GM21423 (cell line): ENCODE data around the gene TNP1.

Experiments
- ATAC-seq: cut with Tn5 transposase; IDR thresholded peaks from one replicate; pipeline ENCODE4 v1.9.1; 2021; ENCODE audit warnings: mild to moderate bottlenecking, moderate library complexity; ENCODE audit not compliant: unreplicated experiment

The TNP1 gene

GRCh38 chr2:216859944-216860343, at the start of gene TNP1:
Gene TNP1, minus strand, starts transcription at chr2:216860064. Its CDS starts 30 bp downstream, at chr2:216860034.
- no peak for ATAC-seq

DNA sequence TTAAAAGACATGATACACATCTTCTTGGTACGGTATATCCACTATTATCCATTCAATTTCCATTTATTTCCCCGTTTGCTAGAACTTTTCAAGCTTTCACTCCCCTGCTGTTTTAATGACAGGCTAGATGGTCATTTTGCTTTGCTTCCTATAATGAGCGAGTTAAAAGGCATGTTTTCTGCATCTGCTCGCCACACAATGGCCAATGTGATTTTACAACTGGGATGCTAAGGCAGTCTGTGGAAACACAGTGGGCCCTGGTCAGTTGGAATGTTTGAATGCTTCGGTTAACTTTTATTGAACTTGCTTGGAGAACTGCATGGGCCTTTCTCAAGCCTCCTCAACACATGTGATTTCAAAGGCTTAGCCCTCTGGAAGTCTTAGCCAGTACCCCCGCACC, 48.4 kb upstream of the TNP1 start:
- no peak for ATAC-seq

DNA sequence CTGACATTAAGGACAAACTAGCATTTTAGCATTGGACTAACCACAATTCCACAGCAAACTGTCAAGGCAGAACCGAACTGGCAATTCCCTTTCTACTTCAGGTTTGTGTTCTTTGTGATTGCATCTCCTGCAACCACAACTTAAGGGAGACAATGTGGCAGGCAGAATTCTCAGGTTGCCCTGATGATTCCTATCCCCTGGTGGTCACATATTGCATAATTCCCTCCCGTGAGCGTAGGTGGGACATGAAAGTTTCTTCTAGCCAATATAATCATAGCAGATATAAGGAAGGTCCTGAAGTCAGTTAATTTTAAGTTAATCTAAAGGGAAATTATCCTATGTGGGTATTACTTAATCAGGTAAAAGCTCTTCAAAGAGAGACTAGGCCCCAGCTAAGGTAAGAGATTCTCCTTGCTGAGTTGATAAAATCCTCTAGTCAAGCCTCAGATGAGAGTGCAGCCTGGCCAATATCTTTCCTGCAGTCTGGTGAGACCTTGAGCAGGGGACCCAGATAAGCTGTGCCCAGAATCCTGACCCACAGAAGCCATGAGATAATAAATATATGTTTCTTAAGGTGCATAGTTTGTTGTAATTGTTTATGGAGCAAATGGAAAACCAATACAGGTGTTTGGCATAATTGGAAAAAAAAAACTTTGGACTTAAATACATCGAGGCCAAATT, 45.9 kb upstream of the TNP1 start:
- ATAC-seq = no peak

- ATAC-seq = no peak
Observed at GRCh38 chr2:216904974-216905373, 45.1 kb upstream of the TNP1 start.

- no peak for ATAC-seq
Observed at GRCh38 chr2:216904554-216904953, 44.7 kb upstream of the TNP1 start.

DNA sequence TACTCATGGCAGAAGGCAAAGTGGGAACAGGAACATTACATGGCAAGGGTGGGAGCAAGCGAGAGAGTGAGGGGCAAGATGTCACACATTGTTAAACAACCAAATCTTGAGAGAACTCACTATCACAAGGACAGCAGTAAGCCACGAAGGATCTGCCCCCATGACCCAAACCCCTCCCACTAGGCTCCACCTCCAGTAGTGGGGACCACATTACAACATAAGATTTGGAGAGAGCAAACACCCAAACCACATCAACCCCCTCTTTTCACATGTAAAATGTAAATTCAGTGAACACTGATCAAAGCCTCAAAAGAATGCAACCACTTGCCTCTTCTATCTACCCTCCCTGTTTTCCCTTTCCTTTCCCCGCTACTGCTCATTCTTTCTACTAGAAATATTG, 43.6 kb upstream of the TNP1 start:
- no peak for ATAC-seq

DNA sequence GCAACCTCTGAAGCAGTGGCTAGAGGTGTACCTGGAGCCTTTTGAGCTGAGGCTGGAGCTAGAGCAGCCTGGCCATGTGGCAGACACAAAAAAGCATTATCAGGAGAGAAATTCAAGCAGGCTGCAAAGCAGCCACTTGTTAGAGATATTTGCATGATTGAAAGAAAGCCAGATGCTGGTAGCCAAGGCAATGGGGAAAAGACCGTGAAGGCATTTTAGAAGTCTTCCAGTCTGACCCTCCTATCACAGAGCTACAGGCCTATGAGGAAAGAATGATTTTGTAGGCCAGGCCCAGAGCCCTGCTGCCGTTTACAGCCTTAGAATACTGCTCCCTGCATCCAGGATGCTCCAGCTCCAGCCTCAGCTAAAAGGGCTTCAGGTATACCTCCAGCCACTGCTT, 41.4 kb upstream of the TNP1 start:
- ATAC-seq = no peak

DNA sequence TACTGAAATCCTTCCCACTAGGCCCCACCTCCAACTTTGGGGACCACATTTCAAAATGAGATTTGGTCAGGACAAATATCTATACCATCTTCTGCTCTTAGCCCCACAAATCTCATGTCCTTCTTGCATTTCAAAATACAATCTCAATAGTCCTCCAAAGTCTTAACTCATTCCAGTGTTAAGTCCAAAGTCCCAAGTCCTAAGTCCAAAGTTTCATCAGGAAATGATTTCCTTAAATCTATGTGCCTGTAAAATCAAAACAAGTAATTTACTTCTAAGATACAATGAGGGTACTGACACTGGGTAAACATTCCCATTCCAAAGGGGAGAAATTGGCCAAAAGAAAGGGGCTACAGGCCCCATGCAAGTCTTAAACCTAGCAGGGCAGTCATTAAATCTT, 40.5 kb upstream of the TNP1 start:
- ATAC-seq = no peak

DNA sequence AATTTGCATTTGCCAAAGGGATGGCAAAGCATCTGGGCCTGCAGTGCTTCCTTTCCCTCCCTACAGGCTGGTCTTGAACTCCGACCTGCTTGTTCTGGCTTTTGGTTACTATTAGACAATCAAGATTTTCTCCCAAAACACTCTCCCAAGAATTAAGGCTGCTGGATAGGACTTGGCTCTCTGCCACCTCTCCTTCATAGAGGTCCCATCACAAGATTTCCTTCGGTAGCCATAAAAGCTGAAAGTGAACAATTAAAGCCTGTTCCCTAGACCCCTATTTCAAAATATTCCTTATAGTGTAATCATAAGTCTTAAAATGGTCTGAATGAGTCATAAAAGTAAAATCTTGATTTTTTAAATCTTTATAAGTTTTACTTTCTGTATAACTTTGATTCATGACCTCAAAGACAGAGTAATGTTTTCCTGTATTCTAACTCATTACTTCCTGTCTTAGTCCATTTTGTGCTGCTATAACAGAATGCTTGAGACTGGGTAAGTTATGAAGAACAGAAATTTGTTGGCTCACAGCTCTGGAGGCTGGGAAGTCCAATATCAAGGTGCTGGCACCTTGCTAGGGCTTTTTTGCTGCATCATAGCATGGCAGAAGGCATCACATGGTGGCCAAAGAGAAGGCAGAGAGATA, 37.8 kb upstream of the TNP1 start:
- ATAC-seq = no peak

GRCh38 chr2:216890138-216890537, 30.3 kb upstream of the TNP1 start:
- no peak for ATAC-seq

- no peak for ATAC-seq
Observed at GRCh38 chr2:216888887-216889622, 29.2 kb upstream of the TNP1 start.

DNA sequence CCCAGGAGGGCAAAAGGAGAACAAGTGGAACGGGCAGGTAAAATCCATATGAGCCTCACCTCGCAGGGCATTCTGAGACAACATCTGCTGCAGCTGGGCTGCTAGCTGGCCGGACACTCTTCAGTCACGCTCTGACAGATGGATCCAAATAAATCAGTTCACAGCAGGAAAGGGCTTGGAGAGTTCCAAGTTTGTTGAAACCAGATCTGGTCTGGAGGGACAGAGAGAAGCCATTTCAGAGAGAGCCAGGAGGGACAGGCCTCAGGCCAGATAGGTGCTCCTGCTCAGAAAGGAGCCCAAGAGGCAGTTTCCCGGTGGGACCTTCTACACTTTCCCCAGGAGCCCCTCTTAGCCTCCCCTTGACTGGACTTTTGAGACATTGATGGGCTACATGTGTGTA, 28.2 kb upstream of the TNP1 start:
- no peak for ATAC-seq

DNA sequence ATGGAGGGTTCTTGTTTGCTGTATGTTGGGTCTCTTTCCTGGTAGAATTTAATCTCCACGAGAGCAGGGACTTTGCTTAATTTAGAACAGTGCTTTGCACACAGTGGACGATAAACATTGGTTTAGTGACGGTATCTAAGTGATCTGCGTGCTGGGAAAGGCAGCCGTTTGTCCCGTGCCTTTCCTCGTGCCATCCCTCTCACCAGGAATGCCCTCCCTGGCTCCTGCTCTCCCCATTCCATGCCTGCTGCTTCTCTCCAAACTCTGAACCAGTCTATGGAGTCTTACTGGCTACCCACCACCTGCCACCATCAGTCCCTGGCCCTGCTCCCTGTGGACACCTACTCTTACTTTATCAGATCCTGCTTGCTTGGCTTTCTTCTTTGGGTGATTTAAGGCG, 27.3 kb upstream of the TNP1 start:
- no peak for ATAC-seq

GRCh38 chr2:216885117-216885553, 25.3 kb upstream of the TNP1 start:
- ATAC-seq = no peak

DNA sequence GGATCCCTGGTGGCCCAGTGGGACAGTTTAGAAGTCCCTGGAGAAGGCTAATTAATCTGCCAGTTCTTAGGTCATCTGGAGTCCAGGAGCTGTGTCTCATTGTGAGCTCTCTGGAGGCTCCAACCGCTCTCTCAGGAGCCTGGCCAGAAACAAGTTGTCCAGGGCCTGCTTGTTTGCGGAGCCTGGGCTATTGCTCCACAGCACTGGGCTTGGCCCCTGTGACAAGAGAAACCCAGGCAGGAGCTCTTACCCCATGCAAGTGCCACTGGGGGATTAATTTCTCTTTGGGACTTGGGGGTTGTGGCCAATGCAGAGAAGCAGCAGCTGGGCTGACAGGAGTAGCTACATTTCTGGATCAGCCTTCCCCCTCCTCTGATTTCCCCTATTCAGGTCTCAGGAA, 24.5 kb upstream of the TNP1 start:
- ATAC-seq = no peak

DNA sequence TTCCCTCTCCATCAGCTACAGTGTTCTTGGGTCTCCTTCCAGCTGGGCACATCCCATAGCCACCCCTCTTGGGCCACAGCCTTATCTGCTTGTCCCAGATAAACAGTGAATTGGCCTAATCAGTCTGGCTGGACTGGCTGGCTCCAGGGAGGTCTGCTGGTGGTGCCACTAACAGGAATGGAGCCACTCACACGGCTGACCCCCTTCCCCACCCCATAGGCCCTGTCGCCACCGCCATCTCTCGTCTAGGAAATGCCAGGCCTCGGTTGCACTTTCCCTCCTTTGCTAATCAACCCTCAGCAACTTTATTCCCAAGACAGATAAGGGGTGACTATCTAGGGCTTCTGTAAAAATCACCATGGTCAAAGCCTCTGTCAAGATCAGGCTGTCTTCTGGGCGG, 23.0 kb upstream of the TNP1 start:
- ATAC-seq = no peak

- no peak for ATAC-seq
Observed at GRCh38 chr2:216881411-216881810, 21.5 kb upstream of the TNP1 start.

DNA sequence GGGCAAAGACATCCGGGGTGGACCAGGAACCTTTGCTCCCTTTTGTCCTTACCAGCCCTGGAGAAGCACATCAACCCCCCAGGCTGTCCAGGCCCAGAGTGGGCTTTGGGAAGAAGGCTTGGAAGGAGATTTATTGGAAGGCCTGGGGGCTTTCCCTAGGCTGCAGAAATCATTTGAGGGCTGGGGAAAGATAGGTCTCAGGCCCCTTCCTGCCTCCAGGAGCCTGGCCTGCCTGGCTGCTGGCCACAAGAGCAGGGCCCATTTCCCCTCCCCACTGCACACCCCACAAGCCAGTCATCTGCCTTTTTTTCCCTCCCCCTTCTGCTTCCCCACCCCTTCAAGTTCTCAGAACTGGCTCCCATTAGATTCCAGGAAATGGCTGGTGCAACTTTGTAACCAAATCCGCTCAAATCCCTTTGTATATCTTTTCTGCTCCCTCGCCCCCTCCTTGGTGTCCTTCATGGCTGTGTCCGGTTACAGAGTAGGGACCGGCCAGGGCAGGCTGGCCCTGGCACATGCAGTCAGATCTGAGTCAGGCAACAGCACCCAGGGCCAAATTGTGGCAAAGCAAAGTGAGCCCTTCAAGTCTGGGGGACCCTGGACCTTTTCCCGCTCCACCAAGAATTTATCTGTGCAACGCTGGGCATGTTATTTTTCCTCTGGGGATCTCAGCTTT, 20.8 kb upstream of the TNP1 start:
- no peak for ATAC-seq

GRCh38 chr2:216879727-216880508, 20.1 kb upstream of the TNP1 start:
- no peak for ATAC-seq

GRCh38 chr2:216878072-216878471, 18.2 kb upstream of the TNP1 start:
- ATAC-seq = no peak

GRCh38 chr2:216877085-216877484, 17.2 kb upstream of the TNP1 start:
- no peak for ATAC-seq
